ENCODE measurements around the gene TBC1D8. TPM values are rescaled to one million over a fixed set of nuclear protein-coding genes. Genes with fewer than 3 reads are reported as not detected.

TBC1D8 gene
- total and polyA plus RNA-seq, 2 donors (not counting 1 experiment from before 2014, with no cell fraction given), result 1.7 to 15.7 TPM

DNA sequence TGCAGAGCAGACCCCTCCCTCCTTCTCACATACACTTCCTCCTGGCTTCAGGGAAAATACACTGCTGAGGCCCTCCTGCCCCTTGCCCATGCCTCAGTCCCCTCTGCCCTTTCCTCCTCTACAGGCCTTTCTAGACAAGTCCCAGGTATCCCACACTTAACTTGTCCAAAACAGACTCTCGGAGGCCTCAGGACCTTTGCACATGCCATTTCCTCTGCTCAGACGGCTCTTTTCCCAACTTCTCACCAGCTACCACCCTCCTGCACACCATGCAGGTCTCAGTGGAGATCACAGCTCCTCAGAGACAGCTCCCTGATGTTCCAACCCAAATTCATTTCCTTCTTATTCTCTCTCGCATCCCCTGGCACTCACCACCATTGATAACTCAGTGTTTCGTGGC, 11.7 kb downstream of the TBC1D8 start:
- Histone ChIP-seq H3K9ac (ENCODE audit: low read length) (no peak overlapping the region), H4K20me1 (ENCODE audit: control insufficient read depth, insufficient read depth, low read length, poor library complexity, severe bottlenecking) (no peaks in the 10 kb centered on the region), H3K4me1 (ENCODE audit: control insufficient read depth in 2 of 2, insufficient read depth in 2 of 2, low read length in 2 of 2) (no peaks in the 10 kb centered on the region), H3K4me2 (replicated peaks; ENCODE audit: low read depth, low read length, poor library complexity, severe bottlenecking) (no peak overlapping the region), H3K79me2 (ENCODE audit: control insufficient read depth, insufficient read depth, low read length) (no peaks in the 10 kb centered on the region), H3K4me3 (ENCODE audit: control extremely low read depth in 1 of 5, extremely low read depth in 1 of 5, insufficient read depth in 1 of 5, low read depth in 2 of 5, low read length in 4 of 5) (no peak overlapping the region), H3K36me3 (replicated peaks in 1 of 2; ENCODE audit: control extremely low read depth in 1 of 2, control insufficient read depth in 1 of 2, extremely low read depth in 1 of 2, insufficient read depth in 2 of 2, low read length in 1 of 2) (no peaks in the 10 kb centered on the region), H3K27me3 (replicated peaks in 1 of 4; ENCODE audit: control extremely low read depth in 1 of 4, control insufficient read depth in 3 of 4, insufficient read depth in 4 of 4, low read length in 3 of 4) (peaks cover 0 to 23% (median 0%) of the 10 kb centered on the region in 4 experiments), H3K27ac (ENCODE audit: low read length in 2 of 2) (no peak overlapping the region), H3K9me3 (ENCODE audit: control extremely low read depth in 1 of 3, control insufficient read depth in 2 of 3, insufficient read depth in 1 of 3, low read length in 2 of 3) (peaks cover 0 to 4% (median 0%) of the 10 kb centered on the region in 3 donors), H2AFZ (ENCODE audit: insufficient read depth, low read depth, low read length, poor library complexity, severe bottlenecking) (no peak overlapping the region)
- ChIA-PET POLR2A (no interaction called here), CTCF (no interaction called here)
- H3K9me3 Mint-ChIP-seq (ENCODE audit: insufficient read depth), result no peaks in the 10 kb centered on the region
- no peaks in the 10 kb centered on the region for H3K4me1 Mint-ChIP-seq
- peaks cover 41% of the 10 kb centered on the region for H3K27me3 Mint-ChIP-seq
- DNase-seq (no peak), ATAC-seq (ENCODE audit: low read depth) (no peak)
- no peak overlapping the region for H3K4me3 Mint-ChIP-seq
- intact Hi-C loops (cut with micrococcal nuclease), result no loop called here
- WGBS (ENCODE audit: insufficient coverage), result 95% methylated on average over 4 of the region's 4 CpGs
- H3K27ac Mint-ChIP-seq, result no peak overlapping the region
- TF ChIP-seq EZH2 (IDR thresholded peaks at IDR 0.05; ENCODE audit: borderline replicate concordance, insufficient read depth, low read depth, low read length, poor library complexity, severe bottlenecking), result no peak
- TF ChIP-seq, protein P1, sequence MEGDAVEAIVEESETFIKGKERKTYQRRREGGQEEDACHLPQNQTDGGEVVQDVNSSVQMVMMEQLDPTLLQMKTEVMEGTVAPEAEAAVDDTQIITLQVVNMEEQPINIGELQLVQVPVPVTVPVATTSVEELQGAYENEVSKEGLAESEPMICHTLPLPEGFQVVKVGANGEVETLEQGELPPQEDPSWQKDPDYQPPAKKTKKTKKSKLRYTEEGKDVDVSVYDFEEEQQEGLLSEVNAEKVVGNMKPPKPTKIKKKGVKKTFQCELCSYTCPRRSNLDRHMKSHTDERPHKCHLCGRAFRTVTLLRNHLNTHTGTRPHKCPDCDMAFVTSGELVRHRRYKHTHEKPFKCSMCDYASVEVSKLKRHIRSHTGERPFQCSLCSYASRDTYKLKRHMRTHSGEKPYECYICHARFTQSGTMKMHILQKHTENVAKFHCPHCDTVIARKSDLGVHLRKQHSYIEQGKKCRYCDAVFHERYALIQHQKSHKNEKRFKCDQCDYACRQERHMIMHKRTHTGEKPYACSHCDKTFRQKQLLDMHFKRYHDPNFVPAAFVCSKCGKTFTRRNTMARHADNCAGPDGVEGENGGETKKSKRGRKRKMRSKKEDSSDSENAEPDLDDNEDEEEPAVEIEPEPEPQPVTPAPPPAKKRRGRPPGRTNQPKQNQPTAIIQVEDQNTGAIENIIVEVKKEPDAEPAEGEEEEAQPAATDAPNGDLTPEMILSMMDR (IDR thresholded peaks at IDR 0.05), result no peak

DNA sequence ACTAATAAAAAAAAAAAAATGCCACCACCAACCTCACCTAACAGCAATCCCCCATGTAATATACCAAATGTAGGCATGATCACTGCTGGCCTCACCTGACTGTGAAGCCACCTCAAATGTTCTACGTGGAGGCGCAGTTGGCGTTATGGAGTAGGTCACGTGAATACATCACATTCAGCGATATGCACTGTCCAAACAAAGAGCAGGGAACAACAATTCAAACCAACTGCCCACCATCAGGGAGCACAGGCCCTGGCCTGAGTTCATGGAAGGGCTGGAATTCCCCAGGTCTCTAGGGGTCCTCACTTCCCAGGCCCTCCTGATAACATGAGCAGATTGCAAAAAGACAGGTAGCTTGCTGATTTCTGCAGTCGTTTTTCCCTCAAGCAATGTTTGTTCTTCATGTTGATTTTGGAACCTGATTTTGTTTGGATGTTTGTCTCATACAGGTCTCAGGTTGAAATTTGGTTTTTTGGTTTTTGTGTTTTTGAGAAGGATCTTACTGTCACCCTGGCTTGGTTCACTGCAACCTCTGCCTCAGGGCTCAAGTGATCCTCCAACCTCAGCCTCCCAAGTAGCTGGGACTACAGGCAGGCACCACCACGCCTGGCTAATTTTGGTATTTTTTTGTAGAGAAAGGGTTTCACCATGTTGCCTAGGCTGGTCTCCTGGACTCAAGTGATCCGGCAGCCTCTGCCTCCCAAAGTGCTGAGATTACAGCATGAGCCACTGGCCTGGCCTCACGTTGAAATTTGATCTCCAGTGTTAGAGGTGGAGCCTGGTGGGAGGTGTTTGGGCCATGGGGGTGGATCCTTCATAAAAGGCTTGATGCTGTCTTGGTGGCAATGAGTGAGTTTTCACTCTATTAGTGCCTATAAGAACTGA, 15.5 kb downstream of the TBC1D8 start:
- Histone ChIP-seq H3K9ac (ENCODE audit: low read length) (no peak overlapping the region), H3K27ac (ENCODE audit: low read length in 2 of 2) (no peak overlapping the region), H3K4me1 (ENCODE audit: control insufficient read depth in 2 of 2, insufficient read depth in 2 of 2, low read length in 2 of 2) (peaks cover 0 to 4% of the 10 kb centered on the region in 2 donors), H3K27me3 (replicated peaks in 1 of 4; ENCODE audit: control extremely low read depth in 1 of 4, control insufficient read depth in 3 of 4, insufficient read depth in 4 of 4, low read length in 3 of 4) (peaks cover 0 to 6% (median 0%) of the 10 kb centered on the region in 4 experiments), H3K4me3 (ENCODE audit: control extremely low read depth in 1 of 5, extremely low read depth in 1 of 5, insufficient read depth in 1 of 5, low read depth in 2 of 5, low read length in 4 of 5) (no peak overlapping the region), H3K36me3 (replicated peaks in 1 of 2; ENCODE audit: control extremely low read depth in 1 of 2, control insufficient read depth in 1 of 2, extremely low read depth in 1 of 2, insufficient read depth in 2 of 2, low read length in 1 of 2) (no peaks in the 10 kb centered on the region), H4K20me1 (ENCODE audit: control insufficient read depth, insufficient read depth, low read length, poor library complexity, severe bottlenecking) (no peaks in the 10 kb centered on the region), H3K9me3 (ENCODE audit: control extremely low read depth in 1 of 3, control insufficient read depth in 2 of 3, insufficient read depth in 1 of 3, low read length in 2 of 3) (peaks cover 0 to 4% (median 0%) of the 10 kb centered on the region in 3 donors), H3K79me2 (ENCODE audit: control insufficient read depth, insufficient read depth, low read length) (no peaks in the 10 kb centered on the region), H3K4me2 (replicated peaks; ENCODE audit: low read depth, low read length, poor library complexity, severe bottlenecking) (no peak overlapping the region), H2AFZ (ENCODE audit: insufficient read depth, low read depth, low read length, poor library complexity, severe bottlenecking) (no peak overlapping the region)
- H3K4me3 Mint-ChIP-seq, result no peak overlapping the region
- POLR2A ChIA-PET, result no interaction called here
- H3K27ac Mint-ChIP-seq, result no peak overlapping the region
- ATAC-seq (ENCODE audit: low read depth) (no peak), DNase-seq (no peak)
- intact Hi-C loops (cut with micrococcal nuclease), result no loop called here
- TF ChIP-seq, protein P1 (IDR thresholded peaks at IDR 0.05), result no peak
- no peak for TF ChIP-seq EZH2 (IDR thresholded peaks at IDR 0.05; ENCODE audit: borderline replicate concordance, insufficient read depth, low read depth, low read length, poor library complexity, severe bottlenecking)
- CTCF ChIA-PET, result no interaction called here
- peaks cover 13% of the 10 kb centered on the region for H3K27me3 Mint-ChIP-seq
- WGBS (ENCODE audit: insufficient coverage), result 96% methylated on average over 8 of the region's 9 CpGs
- H3K4me1 Mint-ChIP-seq, result no peaks in the 10 kb centered on the region
- H3K9me3 Mint-ChIP-seq (ENCODE audit: insufficient read depth), result no peaks in the 10 kb centered on the region

All from B cell (primary cell).